ENCODE results near the gene L1CAM.

Gene L1CAM

GRCh38 chrX:153880440-153880815, 5.5 kb downstream of the L1CAM start:
- H3K9me3 ChIP-seq (ENCODE audit: control insufficient read depth, low read length), result no peaks in the 10 kb centered on the region
- H3K4me3 ChIP-seq (ENCODE audit: low read length), result no peak overlapping the region
- H3K4me1 ChIP-seq (ENCODE audit: control insufficient read depth, insufficient read depth, low read length), result no peaks in the 10 kb centered on the region
- H3K27me3 ChIP-seq (replicated peaks; ENCODE audit: control insufficient read depth, insufficient read depth, low read length), result peaks cover 80% of the 10 kb centered on the region
- no peaks in the 10 kb centered on the region for H3K36me3 ChIP-seq (ENCODE audit: control insufficient read depth, insufficient read depth, low read length, severe bottlenecking)
- no peak overlapping the region for H3K9ac ChIP-seq (ENCODE audit: low read length)
- no peak for DNase-seq (ENCODE audit: low read depth)

GRCh38 chrX:153879741-153880439, 6.1 kb downstream of the L1CAM start:
- Histone ChIP-seq H3K4me1 (ENCODE audit: control insufficient read depth, insufficient read depth, low read length) (no peaks in the 10 kb centered on the region), H3K27me3 (replicated peaks; ENCODE audit: control insufficient read depth, insufficient read depth, low read length) (peaks cover 75% of the 10 kb centered on the region), H3K9me3 (ENCODE audit: control insufficient read depth, low read length) (no peaks in the 10 kb centered on the region), H3K36me3 (ENCODE audit: control insufficient read depth, insufficient read depth, low read length, severe bottlenecking) (no peaks in the 10 kb centered on the region), H3K9ac (ENCODE audit: low read length) (no peak overlapping the region), H3K4me3 (ENCODE audit: low read length) (no peak overlapping the region)
- no peak for DNase-seq (ENCODE audit: low read depth)

DNA sequence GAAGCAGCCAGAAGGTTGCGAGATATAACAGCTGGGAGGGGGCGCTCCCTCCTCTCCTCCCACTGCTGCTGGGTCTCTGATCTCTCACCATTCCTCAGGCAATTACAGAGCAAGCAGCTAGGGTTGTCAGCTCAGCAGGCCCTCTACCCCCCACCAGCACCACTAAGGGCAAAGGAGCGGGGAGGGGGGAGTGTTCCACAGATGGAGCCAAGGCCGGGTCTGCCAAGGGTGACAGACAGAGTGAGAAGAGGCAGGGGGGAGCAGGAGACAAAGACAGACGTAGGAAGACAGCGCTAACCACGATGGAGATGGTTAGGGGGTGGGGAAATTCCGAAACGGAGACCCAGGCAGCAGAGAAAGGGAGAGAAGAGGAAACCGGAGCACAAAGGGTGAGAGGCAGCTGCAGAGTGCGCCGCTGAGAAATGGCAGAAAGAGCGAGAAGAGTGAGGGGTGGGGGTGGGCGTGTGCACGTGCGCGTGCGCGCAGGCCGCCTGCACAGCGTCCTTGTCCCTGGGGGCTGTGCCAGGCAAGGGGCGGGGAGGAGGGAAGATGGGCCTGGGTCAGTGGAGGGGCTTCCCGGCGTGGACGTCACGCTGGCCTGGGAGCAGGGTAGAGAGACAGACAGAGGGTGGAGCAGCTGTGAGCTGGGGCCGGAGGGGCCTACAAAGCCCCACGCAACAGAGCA, 6.9 kb downstream of the L1CAM start:
- Histone ChIP-seq H3K4me1 (ENCODE audit: control insufficient read depth, insufficient read depth, low read length) (no peaks in the 10 kb centered on the region), H3K4me3 (ENCODE audit: low read length) (no peak overlapping the region), H3K9ac (ENCODE audit: low read length) (no peak overlapping the region), H3K9me3 (ENCODE audit: control insufficient read depth, low read length) (no peaks in the 10 kb centered on the region), H3K36me3 (ENCODE audit: control insufficient read depth, insufficient read depth, low read length, severe bottlenecking) (no peaks in the 10 kb centered on the region), H3K27me3 (replicated peaks; ENCODE audit: control insufficient read depth, insufficient read depth, low read length) (peaks cover 74% of the 10 kb centered on the region)
- no peak for DNase-seq (ENCODE audit: low read depth)

- H3K4me1 ChIP-seq (ENCODE audit: control insufficient read depth, insufficient read depth, low read length), result no peaks in the 10 kb centered on the region
Observed at GRCh38 chrX:153878345-153878744, 7.6 kb downstream of the L1CAM start.

GRCh38 chrX:153877571-153878261, 8.3 kb downstream of the L1CAM start:
- H3K36me3 ChIP-seq (ENCODE audit: control insufficient read depth, insufficient read depth, low read length, severe bottlenecking), result no peaks in the 10 kb centered on the region
- H3K4me3 ChIP-seq (ENCODE audit: low read length), result no peak overlapping the region
- no peak for DNase-seq (ENCODE audit: low read depth)
- no peak overlapping the region for H3K9ac ChIP-seq (ENCODE audit: low read length)
- H3K4me1 ChIP-seq (ENCODE audit: control insufficient read depth, insufficient read depth, low read length), result no peaks in the 10 kb centered on the region
- peaks cover 64% of the 10 kb centered on the region for H3K27me3 ChIP-seq (replicated peaks; ENCODE audit: control insufficient read depth, insufficient read depth, low read length)
- H3K9me3 ChIP-seq (ENCODE audit: control insufficient read depth, low read length), result no peaks in the 10 kb centered on the region

More at GRCh38 chrX:153878345-153878744, 7.6 kb downstream of the L1CAM start:
- no peak overlapping the region for H3K4me3 ChIP-seq (ENCODE audit: low read length)
- peaks cover 70% of the 10 kb centered on the region for H3K27me3 ChIP-seq (replicated peaks; ENCODE audit: control insufficient read depth, insufficient read depth, low read length)
- no peaks in the 10 kb centered on the region for H3K36me3 ChIP-seq (ENCODE audit: control insufficient read depth, insufficient read depth, low read length, severe bottlenecking)
- H3K9me3 ChIP-seq (ENCODE audit: control insufficient read depth, low read length), result no peaks in the 10 kb centered on the region
- DNase-seq (ENCODE audit: low read depth), result no peak
- no peak overlapping the region for H3K9ac ChIP-seq (ENCODE audit: low read length)

DNA sequence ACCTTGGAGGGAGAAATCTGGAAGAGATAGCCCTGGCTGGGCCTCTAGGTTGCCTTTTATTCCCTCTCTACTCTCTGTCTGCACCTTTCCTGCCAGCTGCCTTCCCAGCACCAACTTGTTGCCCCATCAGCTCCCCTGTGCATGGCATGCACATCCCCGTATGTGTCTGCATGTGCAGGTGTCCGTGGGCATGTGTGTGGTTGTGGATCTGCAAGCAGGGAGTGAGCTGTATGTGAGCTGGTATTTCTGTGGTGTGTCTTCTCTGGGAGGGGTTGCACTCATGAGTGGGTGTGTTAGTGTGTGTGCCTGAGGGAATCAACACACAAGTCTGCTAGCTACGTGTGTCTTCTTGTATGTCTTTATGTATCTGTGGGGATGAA, 9.9 kb downstream of the L1CAM start:
- no peak for DNase-seq (ENCODE audit: low read depth)
- H3K36me3 ChIP-seq (ENCODE audit: control insufficient read depth, insufficient read depth, low read length, severe bottlenecking), result no peaks in the 10 kb centered on the region
- H3K27me3 ChIP-seq (replicated peaks; ENCODE audit: control insufficient read depth, insufficient read depth, low read length), result peaks cover 63% of the 10 kb centered on the region
- H3K9me3 ChIP-seq (ENCODE audit: control insufficient read depth, low read length), result no peaks in the 10 kb centered on the region
- no peak overlapping the region for H3K9ac ChIP-seq (ENCODE audit: low read length)
- H3K4me3 ChIP-seq (ENCODE audit: low read length), result no peak overlapping the region
- no peaks in the 10 kb centered on the region for H3K4me1 ChIP-seq (ENCODE audit: control insufficient read depth, insufficient read depth, low read length)

DNA sequence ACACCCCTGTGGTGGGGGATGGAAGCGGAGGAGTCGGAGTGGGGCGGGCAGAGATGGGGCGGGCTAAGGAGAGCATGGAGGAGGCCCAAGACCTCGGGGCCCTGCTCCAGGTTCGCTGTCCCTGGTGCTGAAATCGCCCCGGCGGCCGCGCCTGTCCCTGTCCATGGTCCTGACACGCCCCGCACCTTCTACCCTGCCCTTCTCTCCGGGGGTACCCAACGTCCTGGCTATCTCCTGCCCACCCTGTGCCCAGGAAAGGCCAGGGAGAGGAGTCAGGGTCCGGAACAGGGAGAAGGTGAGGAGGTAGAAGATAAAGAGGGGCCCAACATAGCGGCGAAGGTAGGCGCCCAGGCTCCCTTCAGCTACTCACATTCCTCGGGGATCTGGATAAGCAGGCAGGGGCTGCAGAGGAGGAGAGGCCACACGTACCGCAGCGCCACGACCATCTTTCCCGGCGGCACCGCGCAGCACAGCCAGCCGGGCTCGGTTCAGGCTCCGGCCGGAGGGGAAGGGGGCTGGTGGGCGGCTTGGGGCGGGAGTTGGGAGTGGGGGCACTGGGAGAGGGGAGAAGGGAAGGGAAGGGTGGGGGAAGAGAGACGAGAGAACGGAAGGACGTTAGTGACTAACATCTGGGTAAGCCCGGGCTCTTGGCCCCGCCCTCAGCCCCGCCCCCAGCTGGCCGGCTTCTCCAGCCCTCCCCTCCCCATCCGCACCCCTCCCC, 10.4 kb downstream of the L1CAM start:
- Histone ChIP-seq H3K36me3 (ENCODE audit: control insufficient read depth, insufficient read depth, low read length, severe bottlenecking) (no peaks in the 10 kb centered on the region), H3K27me3 (replicated peaks; ENCODE audit: control insufficient read depth, insufficient read depth, low read length) (peaks cover 62% of the 10 kb centered on the region), H3K4me1 (ENCODE audit: control insufficient read depth, insufficient read depth, low read length) (no peaks in the 10 kb centered on the region), H3K9ac (ENCODE audit: low read length) (no peak overlapping the region), H3K9me3 (ENCODE audit: control insufficient read depth, low read length) (no peaks in the 10 kb centered on the region), H3K4me3 (ENCODE audit: low read length) (no peak overlapping the region)
- peak; percentile 49 for DNase-seq (ENCODE audit: low read depth)

GRCh38 chrX:153874366-153875125, 11.4 kb downstream of the L1CAM start:
- Histone ChIP-seq H3K4me1 (ENCODE audit: control insufficient read depth, insufficient read depth, low read length) (no peaks in the 10 kb centered on the region), H3K36me3 (ENCODE audit: control insufficient read depth, insufficient read depth, low read length, severe bottlenecking) (no peaks in the 10 kb centered on the region), H3K9ac (ENCODE audit: low read length) (no peak overlapping the region), H3K4me3 (ENCODE audit: low read length) (no peak overlapping the region), H3K9me3 (ENCODE audit: control insufficient read depth, low read length) (no peaks in the 10 kb centered on the region), H3K27me3 (replicated peaks; ENCODE audit: control insufficient read depth, insufficient read depth, low read length) (peaks cover 56% of the 10 kb centered on the region)
- DNase-seq (ENCODE audit: low read depth), result no peak

DNA sequence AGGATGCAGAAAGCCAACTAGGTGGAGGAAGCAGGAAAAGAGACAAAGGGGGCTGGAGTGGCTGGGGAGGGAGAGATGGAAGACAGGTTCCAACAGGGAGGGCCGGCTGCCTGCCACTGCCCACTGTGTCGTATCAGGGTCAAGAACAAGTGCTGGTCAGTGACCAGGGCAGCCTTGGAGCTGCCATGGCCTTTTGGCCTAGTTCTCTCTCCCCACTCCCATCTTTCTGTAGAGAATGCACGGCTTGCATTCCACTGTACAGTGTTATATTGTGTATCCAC, 11.9 kb downstream of the L1CAM start:
- Histone ChIP-seq H3K27me3 (replicated peaks; ENCODE audit: control insufficient read depth, insufficient read depth, low read length) (peaks cover 53% of the 10 kb centered on the region), H3K4me3 (ENCODE audit: low read length) (no peak overlapping the region), H3K4me1 (ENCODE audit: control insufficient read depth, insufficient read depth, low read length) (no peaks in the 10 kb centered on the region), H3K9ac (ENCODE audit: low read length) (no peak overlapping the region), H3K9me3 (ENCODE audit: control insufficient read depth, low read length) (no peaks in the 10 kb centered on the region), H3K36me3 (ENCODE audit: control insufficient read depth, insufficient read depth, low read length, severe bottlenecking) (no peaks in the 10 kb centered on the region)
- DNase-seq (ENCODE audit: low read depth), result no peak

GRCh38 chrX:153873282-153874084, 12.5 kb downstream of the L1CAM start:
- H3K9ac ChIP-seq (ENCODE audit: low read length), result no peak overlapping the region
- no peaks in the 10 kb centered on the region for H3K9me3 ChIP-seq (ENCODE audit: control insufficient read depth, low read length)
- peaks cover 48% of the 10 kb centered on the region for H3K27me3 ChIP-seq (replicated peaks; ENCODE audit: control insufficient read depth, insufficient read depth, low read length)
- no peak for DNase-seq (ENCODE audit: low read depth)
- no peak overlapping the region for H3K4me3 ChIP-seq (ENCODE audit: low read length)
- no peaks in the 10 kb centered on the region for H3K36me3 ChIP-seq (ENCODE audit: control insufficient read depth, insufficient read depth, low read length, severe bottlenecking)
- no peaks in the 10 kb centered on the region for H3K4me1 ChIP-seq (ENCODE audit: control insufficient read depth, insufficient read depth, low read length)

All from adipocyte (in vitro differentiated cells).